ENCODE results near the gene POLR1F.
A peak's percentile ranks its signal among the peaks of the same experiment; 100 is the strongest.

The POLR1F gene

GRCh38 chr7:19674266-19674960 is 34.4 kb downstream of the POLR1F start:
- peak; percentile 78 for DNase-seq

- peak; percentile 44 for DNase-seq
Measured at GRCh38 chr7:19670806-19671205, 38.0 kb downstream of the POLR1F start.

- peak; percentile 42 for DNase-seq
Measured at GRCh38 chr7:19665399-19666008, 43.3 kb downstream of the POLR1F start.

- no peak for DNase-seq
Measured at GRCh38 chr7:19663816-19664462, 44.9 kb downstream of the POLR1F start.

GRCh38 chr7:19648791-19649190 is 60.0 kb downstream of the POLR1F start:
- no peak for DNase-seq
